Kidney (tissue), 14 donors: ENCODE measurements around the gene MAPRE2. TPM values are rescaled to one million over a fixed set of nuclear protein-coding genes. Genes with fewer than 3 reads are reported as not detected.

ENCODE experiments used
- DNase-seq, 5 donors: peaks; one replicate each; pipeline ENCODE4 v3.0.0-alpha.2; 2013 to 2020
- FAIRE-seq: peaks from 2 replicates; lab custom pipeline; 2012; peaks lifted over from hg19 to GRCh38; lab: Jason Lieb, UNC
- H3K27ac ChIP-seq, 2 donors: one replicate each; pipeline ENCODE4 v1.7.0; 2013; ENCODE audit warnings: low read depth in 2 of 2, low read length in 2 of 2, inconsistent platforms in 1 of 2
- H3K27me3 ChIP-seq: one replicate; pipeline ENCODE4 v1.7.1; 2013; ENCODE audit warnings: low read length, inconsistent platforms; ENCODE audit not compliant: control insufficient read depth, insufficient read depth
- H3K36me3 ChIP-seq, 3 donors: one replicate each; pipeline versions ENCODE4 v1.7.0 to v1.7.1; 2013; ENCODE audit warnings: low read length in 3 of 3, control low read depth in 1 of 3, inconsistent platforms in 1 of 3; ENCODE audit not compliant: insufficient read depth in 3 of 3, control insufficient read depth in 2 of 3
- H3K4me1 ChIP-seq, 3 donors: one replicate each; pipeline versions ENCODE4 v1.7.0 to v1.7.1; 2013; ENCODE audit warnings: low read length in 3 of 3, inconsistent platforms in 1 of 3, low read depth in 1 of 3; ENCODE audit not compliant: control insufficient read depth in 2 of 3, insufficient read depth in 2 of 3
- H3K4me3 ChIP-seq, 3 donors: one replicate each; pipeline versions ENCODE4 v1.7.0 to v1.8.1; 2013; ENCODE audit warnings: low read length in 3 of 3, control low read depth in 1 of 3, inconsistent platforms in 1 of 3
- H3K9ac ChIP-seq, 3 donors: one replicate each; pipeline versions ENCODE4 v1.7.0 to v1.7.1; 2013; ENCODE audit warnings: low read length in 3 of 3, control low read depth in 1 of 3, inconsistent platforms in 1 of 3
- H3K9me3 ChIP-seq, 3 donors: one replicate each; pipeline versions ENCODE4 v1.7.0 to v1.7.1; 2013; ENCODE audit warnings: low read length in 3 of 3, control low read depth in 1 of 3, inconsistent platforms in 1 of 3; ENCODE audit not compliant: control insufficient read depth in 2 of 3, insufficient read depth in 1 of 3
- CTCF ChIP-seq: IDR thresholded peaks from 3 replicates; pipeline ENCODE4 v1.5.1; 2012; ENCODE audit warnings: mild to moderate bottlenecking, moderate library complexity, borderline replicate concordance; ENCODE audit not compliant: insufficient read depth; ENCODE audit errors: extremely low read depth
- intact Hi-C: fragments of 100-400 bp; cut with DNase I; formaldehyde crosslinking; loops from one replicate; pipeline ENCODE4 v1.11.1; 2022
- polyA plus RNA-seq: library from polyadenylated mRNA; stranded (reverse); fragments of 350-450 nt; fragmentation: Illumina TruSeq; extraction: RNeasy Lipid Tissue Mini Kit (QIAGEN cat#74804); gene quantifications from one replicate; pipeline ENCODE4 v1.2.3, GENCODE V29; 2014; ENCODE audit warnings: low read depth, low replicate concordance; ENCODE audit not compliant: insufficient read depth
- total RNA-seq: library from RNA; stranded (reverse); fragmentation: NEBNext Ultra II Directional; extraction: Animal tissue kit (Norgen Biotek cat#: 25700); gene quantifications from one replicate; pipeline ENCODE4 v1.2.1, GENCODE V29; 2021
- donor health status: control.
- donor health status: control.
- donor health status: control.
- donor health status: control.
- donor health status: control.
- donor health status: DM: yes; HTN: yes; CAD: no.
- donor health status: Normal renal cell carcinoma (clear cell type).

MAPRE2 gene
- total and polyA plus RNA-seq, 2 donors from 2014 or later: 15.2 to 30.2 TPM

GRCh38 chr18:35104391-35105051 is 63.3 kb downstream of the MAPRE2 start:
- H3K9me3 ChIP-seq: no peaks in the 10 kb centered on the region
- no peak overlapping the region for H3K9ac ChIP-seq
- intact Hi-C loops: no loop called here
- H3K4me3 ChIP-seq: no peak overlapping the region
- peaks cover 0 to 5% (median 2%) of the 10 kb centered on the region in 3 donors for H3K36me3 ChIP-seq
- H3K27me3 ChIP-seq: no peaks in the 10 kb centered on the region
- no peaks in the 10 kb centered on the region for H3K4me1 ChIP-seq
- H3K27ac ChIP-seq: no peak overlapping the region
- no peak for TF ChIP-seq CTCF
- no peak for DNase-seq
- no peak for FAIRE-seq

DNA sequence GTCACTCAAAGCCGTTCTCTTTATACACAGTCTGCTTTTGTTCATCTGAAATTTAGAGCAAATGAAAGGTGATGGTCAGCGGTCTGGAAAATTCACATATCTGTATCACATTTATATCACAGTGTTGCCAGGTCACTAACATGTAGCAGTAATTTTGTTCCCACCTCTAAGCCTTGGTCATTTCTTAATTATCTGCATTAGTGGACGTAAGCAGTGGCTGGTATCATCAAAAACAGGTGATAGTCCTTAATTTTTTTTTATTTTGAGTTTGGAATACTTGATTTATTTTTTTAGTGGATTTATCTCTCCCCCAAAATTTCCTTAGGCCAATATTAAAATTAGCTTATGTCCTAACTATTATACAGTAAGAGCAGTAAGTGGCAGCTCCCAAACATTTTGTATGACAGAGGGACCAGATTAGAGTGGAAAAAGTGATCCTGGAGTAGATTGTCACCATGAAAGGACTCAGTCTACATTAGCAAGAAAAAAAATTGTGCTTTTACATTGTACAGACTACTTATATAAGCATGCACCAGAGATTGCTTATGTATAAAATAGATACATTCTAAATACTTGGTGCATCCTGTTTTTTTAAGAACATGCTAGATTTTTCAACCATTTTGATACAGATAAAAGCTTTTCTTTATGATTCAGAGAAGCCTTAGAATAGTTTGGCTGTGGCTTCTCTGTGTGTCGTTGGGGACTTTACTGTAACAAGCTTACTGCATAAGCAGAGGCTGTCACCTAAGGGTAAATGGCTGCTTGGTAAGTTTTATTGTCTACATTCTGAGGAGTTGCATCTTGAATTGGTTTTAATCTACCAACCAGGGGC is 65.0 kb downstream of the MAPRE2 start:
- no peak for DNase-seq
- FAIRE-seq: no peak
- intact Hi-C loops: no loop called here
- Histone ChIP-seq H3K4me3 (no peak overlapping the region), H3K27me3 (no peaks in the 10 kb centered on the region), H3K36me3 (peaks cover 0 to 5% (median 2%) of the 10 kb centered on the region in 3 donors), H3K9me3 (peaks cover 0 to under 1% (median 0%) of the 10 kb centered on the region in 3 donors), H3K4me1 (no peaks in the 10 kb centered on the region), H3K9ac (no peak overlapping the region), H3K27ac (no peak overlapping the region)
- TF ChIP-seq CTCF: no peak

DNA sequence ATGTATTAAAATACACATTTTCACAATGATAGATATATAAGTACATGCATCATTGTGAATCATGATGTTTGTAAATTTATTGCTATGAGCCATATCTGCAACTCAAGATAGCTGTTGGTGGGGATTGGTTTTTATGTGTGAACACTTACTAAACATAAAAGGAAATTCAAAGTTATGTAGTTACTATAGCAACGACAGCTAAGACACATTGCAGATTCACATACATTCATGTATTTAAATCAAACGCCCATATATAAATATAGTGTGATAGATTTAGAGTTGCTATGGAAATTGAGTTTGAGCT is 65.6 kb downstream of the MAPRE2 start:
- intact Hi-C loops: no loop called here
- Histone ChIP-seq H3K36me3 (peaks cover 0 to 4% (median 2%) of the 10 kb centered on the region in 3 donors), H3K4me1 (no peaks in the 10 kb centered on the region), H3K9me3 (peaks cover 0 to 6% (median 4%) of the 10 kb centered on the region in 3 donors), H3K27me3 (no peaks in the 10 kb centered on the region), H3K4me3 (no peak overlapping the region), H3K9ac (no peak overlapping the region), H3K27ac (no peak overlapping the region)
- no peak for FAIRE-seq
- DNase-seq: no peak
- TF ChIP-seq CTCF: no peak
